BE2C (cell line): ENCODE results near the gene ZIC2.
"Not testable (repeated sequence)": the region's sequence is repeated elsewhere in the genome, so short reads cannot be mapped to it uniquely, and the experiment has no call there.

ENCODE experiments used
- DNase-seq: peaks from one replicate; pipeline ENCODE4 v3.0.0-alpha.2; 2020
- H3K27me3 ChIP-seq: fragments of 250-450 bp; sonication (Bioruptor Pico); 2 replicates; pipeline ENCODE4 v1.5.1; 2020; ENCODE audit warnings: mild to moderate bottlenecking
- H3K36me3 ChIP-seq: fragments of 250-450 bp; sonication (Bioruptor Pico); 2 replicates; pipeline ENCODE4 v1.5.1; 2020; ENCODE audit warnings: mild to moderate bottlenecking
- H3K4me1 ChIP-seq: fragments of 250-450 bp; sonication (Bioruptor Pico); 2 replicates; pipeline ENCODE4 v1.5.1; 2020
- H3K4me3 ChIP-seq: 2 replicates; pipeline ENCODE4 v1.5.1; 2011; ENCODE audit warnings: low read depth, low read length
- H3K9me3 ChIP-seq: fragments of 250-450 bp; sonication (Bioruptor Pico); 2 replicates; pipeline ENCODE4 v1.5.1; 2020
- TF ChIP-seq, protein P1 (sequence below): IDR thresholded peaks from 2 replicates; pipeline ENCODE4 v1.5.1; 2012; ENCODE audit warnings: mild to moderate bottlenecking, low read depth, low read length

ZIC2 gene

DNA sequence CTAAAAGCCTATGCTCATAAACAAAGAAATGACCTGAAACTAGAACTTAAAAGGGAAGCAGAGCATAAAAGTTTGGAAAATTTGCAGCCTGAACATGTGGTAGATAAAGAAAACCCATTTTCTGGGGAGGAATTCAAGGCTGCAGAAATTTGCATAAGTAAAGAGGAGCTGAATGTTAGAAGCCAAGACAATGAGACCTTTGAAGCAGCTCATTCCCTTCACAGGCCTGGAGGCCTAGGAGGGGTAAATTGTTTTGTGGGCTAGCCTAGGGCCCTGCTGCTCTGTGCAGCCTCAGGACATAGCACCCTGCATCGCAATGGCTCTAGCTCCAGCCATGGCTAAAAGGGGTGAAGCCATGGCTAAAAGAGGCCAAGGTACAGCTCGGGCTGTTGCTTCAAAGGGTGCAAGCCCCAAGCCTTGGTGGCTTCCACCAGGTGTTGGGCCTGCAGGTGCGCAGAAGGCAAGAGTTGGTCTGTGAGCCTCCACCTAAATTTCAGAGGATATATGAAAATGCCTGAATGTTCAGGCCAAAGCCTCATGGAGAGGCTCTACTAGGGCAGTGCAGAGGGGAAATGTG lies 38.3 kb downstream of the ZIC2 start:
- Histone ChIP-seq H3K36me3 (no peaks in the 10 kb centered on the region), H3K27me3 (peaks cover 9% of the 10 kb centered on the region), H3K4me1 (no peaks in the 10 kb centered on the region), H3K4me3 (no peak overlapping the region), H3K9me3 (no peaks in the 10 kb centered on the region)
- TF ChIP-seq, protein P1, sequence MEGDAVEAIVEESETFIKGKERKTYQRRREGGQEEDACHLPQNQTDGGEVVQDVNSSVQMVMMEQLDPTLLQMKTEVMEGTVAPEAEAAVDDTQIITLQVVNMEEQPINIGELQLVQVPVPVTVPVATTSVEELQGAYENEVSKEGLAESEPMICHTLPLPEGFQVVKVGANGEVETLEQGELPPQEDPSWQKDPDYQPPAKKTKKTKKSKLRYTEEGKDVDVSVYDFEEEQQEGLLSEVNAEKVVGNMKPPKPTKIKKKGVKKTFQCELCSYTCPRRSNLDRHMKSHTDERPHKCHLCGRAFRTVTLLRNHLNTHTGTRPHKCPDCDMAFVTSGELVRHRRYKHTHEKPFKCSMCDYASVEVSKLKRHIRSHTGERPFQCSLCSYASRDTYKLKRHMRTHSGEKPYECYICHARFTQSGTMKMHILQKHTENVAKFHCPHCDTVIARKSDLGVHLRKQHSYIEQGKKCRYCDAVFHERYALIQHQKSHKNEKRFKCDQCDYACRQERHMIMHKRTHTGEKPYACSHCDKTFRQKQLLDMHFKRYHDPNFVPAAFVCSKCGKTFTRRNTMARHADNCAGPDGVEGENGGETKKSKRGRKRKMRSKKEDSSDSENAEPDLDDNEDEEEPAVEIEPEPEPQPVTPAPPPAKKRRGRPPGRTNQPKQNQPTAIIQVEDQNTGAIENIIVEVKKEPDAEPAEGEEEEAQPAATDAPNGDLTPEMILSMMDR = no peak
- no peak for DNase-seq

DNA sequence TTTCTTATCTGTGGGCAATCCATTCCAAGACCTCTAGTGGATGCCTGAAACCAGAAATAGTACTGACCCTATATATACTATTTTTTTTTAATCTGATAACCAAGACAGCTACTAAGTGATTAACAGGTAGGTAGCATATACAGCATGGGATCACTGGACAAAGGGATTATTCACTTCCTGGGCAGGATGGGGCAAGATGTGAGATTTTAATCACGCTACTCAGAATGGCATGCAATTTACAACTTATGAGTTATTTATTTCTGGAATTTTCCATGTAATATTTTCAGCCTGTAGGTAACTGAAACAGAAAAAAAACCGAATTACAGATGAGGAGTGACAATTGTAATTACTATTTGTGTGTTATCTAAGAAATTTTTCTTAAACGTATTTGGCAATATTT lies 41.2 kb downstream of the ZIC2 start:
- H3K27me3 ChIP-seq = no peaks in the 10 kb centered on the region
- H3K4me3 ChIP-seq = no peak overlapping the region
- no peaks in the 10 kb centered on the region for H3K4me1 ChIP-seq
- H3K36me3 ChIP-seq = no peaks in the 10 kb centered on the region
- H3K9me3 ChIP-seq = no peaks in the 10 kb centered on the region; the same call in 1 of the 2 replicates
- TF ChIP-seq, protein P1 = no peak
- DNase-seq = no peak

DNA sequence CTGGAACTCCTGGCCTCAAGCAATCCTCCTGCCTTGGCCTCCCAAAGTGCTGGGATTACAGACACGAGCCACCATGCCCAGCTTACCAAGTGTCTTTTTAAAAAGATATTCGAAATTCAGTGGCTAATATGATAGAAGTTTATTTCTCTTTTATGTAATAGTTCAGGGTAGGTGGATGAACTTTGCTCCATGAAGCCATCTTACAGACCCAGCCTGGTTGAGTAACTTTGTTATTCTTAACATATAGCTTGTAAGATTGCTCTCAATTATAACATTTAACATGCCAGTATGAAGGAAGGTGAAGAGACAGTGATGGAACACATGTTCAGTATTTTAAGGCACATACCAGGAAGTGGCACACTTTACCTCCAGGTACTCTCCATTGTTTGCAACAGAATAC lies 42.4 kb downstream of the ZIC2 start:
- DNase-seq = no peak
- Histone ChIP-seq H3K27me3 (no peaks in the 10 kb centered on the region), H3K9me3 (no peaks in the 10 kb centered on the region; the same call in 1 of the 2 replicates), H3K4me3 (no peak overlapping the region), H3K36me3 (no peaks in the 10 kb centered on the region), H3K4me1 (no peaks in the 10 kb centered on the region)
- TF ChIP-seq, protein P1 = no peak

DNA sequence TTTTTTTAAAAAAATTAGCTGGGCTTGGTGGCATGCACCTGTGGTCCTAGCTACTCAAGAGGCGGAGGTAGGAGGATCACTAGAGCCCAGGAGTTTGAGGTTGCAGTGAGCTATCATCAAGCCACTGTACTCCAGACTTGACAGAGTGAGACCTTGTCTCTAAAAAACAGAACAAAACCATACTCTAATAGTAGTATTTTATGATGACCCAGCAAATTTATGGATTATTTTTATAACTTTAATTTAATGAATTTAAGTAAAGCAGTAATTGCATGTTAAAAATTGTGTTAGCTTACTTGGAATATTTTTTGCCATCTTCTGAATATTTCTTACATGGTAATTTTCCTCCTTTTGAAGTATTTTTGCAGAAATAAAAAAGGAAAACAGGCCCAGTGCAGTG lies 48.3 kb downstream of the ZIC2 start:
- Histone ChIP-seq H3K36me3 (no peaks in the 10 kb centered on the region), H3K4me1 (no peaks in the 10 kb centered on the region), H3K9me3 (no peaks in the 10 kb centered on the region; the same call in 1 of the 2 replicates), H3K27me3 (no peaks in the 10 kb centered on the region), H3K4me3 (no peak overlapping the region)
- no peak for DNase-seq
- TF ChIP-seq, protein P1 = no peak

DNA sequence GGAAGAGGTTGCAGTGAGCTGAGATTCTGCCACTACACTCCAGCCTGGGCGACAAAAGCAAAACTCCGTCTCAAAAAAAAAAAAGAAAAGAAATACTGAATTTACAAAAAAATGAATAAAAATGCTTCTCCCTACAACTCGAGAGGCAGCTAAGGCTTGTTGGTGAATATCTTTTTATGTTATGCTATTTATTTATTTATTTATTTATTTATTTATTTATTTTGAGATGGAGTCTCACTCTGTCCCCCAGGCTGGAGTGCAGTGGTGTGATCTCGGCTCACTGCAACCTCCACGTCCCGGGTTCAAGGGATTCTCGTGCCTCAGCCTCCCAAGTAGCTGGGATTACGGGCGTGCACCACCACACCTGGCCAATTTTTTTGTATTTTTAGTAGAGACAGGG lies 51.1 kb downstream of the ZIC2 start:
- not testable (repeated sequence) for DNase-seq, H3K4me1 ChIP-seq, H3K4me3 ChIP-seq, H3K9me3 ChIP-seq, H3K36me3 ChIP-seq, H3K27me3 ChIP-seq

DNA sequence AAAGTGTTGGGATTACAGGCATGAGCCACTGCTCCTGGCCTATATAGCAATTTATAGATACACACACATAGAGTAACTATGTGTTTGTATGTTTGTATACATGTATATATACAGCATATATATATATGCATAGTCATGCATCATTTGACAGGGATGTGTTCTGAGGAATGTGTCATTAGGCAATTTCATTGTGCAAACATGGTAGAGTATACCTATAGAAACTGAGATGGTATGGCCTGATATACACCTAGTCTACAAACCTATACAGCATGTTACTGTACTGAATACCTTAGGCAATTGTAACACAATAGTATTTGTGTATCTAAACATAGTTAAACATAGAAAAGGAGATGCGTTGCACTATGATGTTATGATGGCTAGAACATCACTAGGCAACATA lies 54.4 kb downstream of the ZIC2 start:
- TF ChIP-seq, protein P1 = no peak
- Histone ChIP-seq H3K36me3 (no peaks in the 10 kb centered on the region), H3K9me3 (no peaks in the 10 kb centered on the region), H3K4me3 (no peak overlapping the region), H3K4me1 (no peaks in the 10 kb centered on the region), H3K27me3 (no peaks in the 10 kb centered on the region; the same call in 1 of the 2 replicates)
- DNase-seq = no peak
